ENCODE data around the gene B3GNT7.
A peak's percentile ranks its signal among the peaks of the same experiment; 100 is the strongest.
"Not testable (repeated sequence)": the region's sequence is repeated elsewhere in the genome, so short reads cannot be mapped to it uniquely, and the experiment has no call there.

The B3GNT7 gene

GRCh38 chr2:231395188-231396057 is at the start of gene B3GNT7:
B3GNT7 (plus strand) TSS chr2:231395710; CDS start chr2:231395804, 94 bp downstream.
- no peak within 1 kb of the TSS for H3K27ac ChIP-seq
- DNase-seq (ENCODE audit: low read depth, low spot score), result no peak

- DNase-seq (ENCODE audit: low read depth, low spot score), result no peak
- H3K27ac ChIP-seq, result no peak overlapping the region
These were observed 48.4 kb upstream of the B3GNT7 start for GRCh38 chr2:231347081-231347480.

- no peak for DNase-seq (ENCODE audit: low read depth, low spot score)
- H3K27ac ChIP-seq, result no peak overlapping the region
These were observed 47.9 kb upstream of the B3GNT7 start for GRCh38 chr2:231347638-231348037.

DNA sequence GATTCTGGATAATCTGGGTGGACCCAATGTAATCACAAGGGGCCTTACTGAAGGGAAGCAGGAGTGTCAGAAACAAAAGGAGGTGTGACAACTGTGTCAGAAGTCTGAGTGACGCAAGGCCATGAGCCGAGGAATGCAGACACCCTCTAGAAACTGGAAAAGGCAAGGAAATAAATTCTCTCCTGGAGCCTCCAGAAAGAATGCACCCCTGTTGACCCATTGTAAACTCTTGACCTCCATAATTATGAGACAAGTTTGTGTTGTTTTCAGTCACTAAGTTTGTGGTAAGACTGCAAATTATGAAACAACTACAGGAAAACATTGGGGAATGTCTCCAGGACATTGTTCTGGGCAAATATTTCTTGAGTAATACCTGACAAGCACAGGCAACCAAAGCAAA is 47.3 kb upstream of the B3GNT7 start:
- no peak for DNase-seq (ENCODE audit: low read depth, low spot score)
- H3K27ac ChIP-seq, result peak overlapping the region; percentile 18

GRCh38 chr2:231348704-231349373 is 46.7 kb upstream of the B3GNT7 start:
- peak overlapping the region; percentile 18 for H3K27ac ChIP-seq
- DNase-seq (ENCODE audit: low read depth, low spot score), result no peak

- H3K27ac ChIP-seq; DNase-seq (ENCODE audit: low read depth, low spot score): not testable (repeated sequence)
These were observed 46.2 kb upstream of the B3GNT7 start for GRCh38 chr2:231349374-231349735.

DNA sequence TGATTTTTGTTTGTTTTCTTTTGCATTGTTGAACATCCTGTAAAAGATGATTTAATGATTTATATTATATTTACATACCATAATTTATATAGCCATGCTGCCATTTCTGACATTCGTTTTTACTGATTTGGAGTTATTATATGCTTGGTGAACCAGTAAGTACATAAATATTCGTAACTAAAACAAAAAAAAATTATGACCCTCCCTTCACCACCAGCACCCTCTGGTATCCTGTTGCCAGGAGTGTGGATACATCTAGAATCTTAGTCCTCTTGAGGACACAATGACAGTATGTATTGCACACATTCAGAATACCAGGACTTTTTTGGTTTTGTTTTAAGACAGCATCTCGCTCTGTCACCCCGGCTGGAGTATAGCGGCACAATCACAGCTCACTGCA is 43.9 kb upstream of the B3GNT7 start:
- H3K27ac ChIP-seq, result no peak overlapping the region
- no peak for DNase-seq (ENCODE audit: low read depth, low spot score)

DNA sequence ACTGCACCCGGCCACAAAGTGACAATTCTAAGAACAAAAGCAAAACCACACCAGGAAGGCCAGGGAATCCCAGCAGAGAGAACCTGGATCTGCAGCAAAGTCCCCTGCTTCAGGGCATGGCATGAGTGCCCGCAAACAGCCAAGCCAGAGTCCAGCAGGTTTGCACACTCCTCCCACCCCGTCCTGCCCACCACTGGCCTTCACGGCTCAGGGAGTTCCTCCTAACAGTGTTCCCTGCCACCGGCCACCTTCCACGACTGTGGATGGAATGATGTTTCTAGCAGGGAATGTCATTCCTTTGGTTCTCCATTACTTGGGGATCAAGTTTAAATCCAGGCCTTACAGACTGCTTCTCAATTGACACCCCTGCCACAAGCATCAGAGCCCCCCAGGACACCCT is 42.0 kb upstream of the B3GNT7 start:
- no peak overlapping the region for H3K27ac ChIP-seq
- DNase-seq (ENCODE audit: low read depth, low spot score), result no peak

GRCh38 chr2:231355508-231356465 is 39.7 kb upstream of the B3GNT7 start:
- no peak for DNase-seq (ENCODE audit: low read depth, low spot score)
- H3K27ac ChIP-seq, result no peak overlapping the region

GRCh38 chr2:231356466-231356844 is 39.1 kb upstream of the B3GNT7 start:
- no peak overlapping the region for H3K27ac ChIP-seq
- DNase-seq (ENCODE audit: low read depth, low spot score), result no peak

DNA sequence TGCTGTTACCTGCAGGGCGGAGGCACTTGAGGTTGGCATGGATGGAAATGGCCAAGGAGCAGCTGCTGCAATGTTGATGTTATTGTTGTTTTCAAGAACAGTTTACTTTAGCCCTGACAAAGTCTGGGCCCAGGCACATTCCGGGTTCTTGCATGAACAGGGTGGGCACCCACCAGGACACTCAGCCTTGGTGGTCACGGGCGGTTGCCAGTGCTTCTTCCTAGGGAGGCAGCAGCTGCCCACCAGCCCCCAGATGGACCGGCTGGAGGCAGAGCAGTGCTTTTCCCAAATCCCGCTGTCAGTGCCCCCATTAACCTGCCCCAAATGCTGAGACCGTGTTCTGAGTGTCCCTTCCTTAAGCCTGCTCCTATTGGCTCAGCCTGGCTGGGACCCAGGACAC is 38.5 kb upstream of the B3GNT7 start:
- DNase-seq (ENCODE audit: low read depth, low spot score), result no peak
- no peak overlapping the region for H3K27ac ChIP-seq

GRCh38 chr2:231357931-231358330 is 37.6 kb upstream of the B3GNT7 start:
- no peak overlapping the region for H3K27ac ChIP-seq
- no peak for DNase-seq (ENCODE audit: low read depth, low spot score)

GRCh38 chr2:231359441-231359840 is 36.1 kb upstream of the B3GNT7 start:
- H3K27ac ChIP-seq, result no peak overlapping the region
- DNase-seq (ENCODE audit: low read depth, low spot score), result no peak

GRCh38 chr2:231359948-231360347 is 35.6 kb upstream of the B3GNT7 start:
- H3K27ac ChIP-seq, result no peak overlapping the region
- DNase-seq (ENCODE audit: low read depth, low spot score), result no peak

DNA sequence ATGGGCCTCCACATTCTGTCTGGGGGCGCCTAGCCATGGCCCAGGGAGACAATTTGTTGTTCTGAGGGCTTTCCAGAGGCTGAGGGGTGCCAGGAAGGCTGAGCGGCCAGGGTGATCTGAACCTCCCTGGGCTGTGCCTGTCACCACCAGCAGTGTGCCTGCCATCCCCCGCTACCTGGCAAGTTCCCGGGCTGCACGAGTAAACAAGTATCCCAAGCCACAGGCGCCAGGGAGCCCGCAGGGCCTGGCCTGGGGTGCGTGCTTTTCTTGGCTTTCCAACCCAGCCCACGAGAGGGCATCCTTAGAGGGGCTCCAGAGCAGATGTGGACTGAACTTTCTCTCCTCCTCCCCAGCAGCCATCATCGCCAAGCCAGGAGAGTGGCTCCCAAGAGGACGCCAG is 35.1 kb upstream of the B3GNT7 start:
- H3K27ac ChIP-seq, result no peak overlapping the region
- DNase-seq (ENCODE audit: low read depth, low spot score), result no peak

- no peak overlapping the region for H3K27ac ChIP-seq
- DNase-seq (ENCODE audit: low read depth, low spot score), result no peak
These were observed 34.6 kb upstream of the B3GNT7 start for GRCh38 chr2:231360881-231361371.

DNA sequence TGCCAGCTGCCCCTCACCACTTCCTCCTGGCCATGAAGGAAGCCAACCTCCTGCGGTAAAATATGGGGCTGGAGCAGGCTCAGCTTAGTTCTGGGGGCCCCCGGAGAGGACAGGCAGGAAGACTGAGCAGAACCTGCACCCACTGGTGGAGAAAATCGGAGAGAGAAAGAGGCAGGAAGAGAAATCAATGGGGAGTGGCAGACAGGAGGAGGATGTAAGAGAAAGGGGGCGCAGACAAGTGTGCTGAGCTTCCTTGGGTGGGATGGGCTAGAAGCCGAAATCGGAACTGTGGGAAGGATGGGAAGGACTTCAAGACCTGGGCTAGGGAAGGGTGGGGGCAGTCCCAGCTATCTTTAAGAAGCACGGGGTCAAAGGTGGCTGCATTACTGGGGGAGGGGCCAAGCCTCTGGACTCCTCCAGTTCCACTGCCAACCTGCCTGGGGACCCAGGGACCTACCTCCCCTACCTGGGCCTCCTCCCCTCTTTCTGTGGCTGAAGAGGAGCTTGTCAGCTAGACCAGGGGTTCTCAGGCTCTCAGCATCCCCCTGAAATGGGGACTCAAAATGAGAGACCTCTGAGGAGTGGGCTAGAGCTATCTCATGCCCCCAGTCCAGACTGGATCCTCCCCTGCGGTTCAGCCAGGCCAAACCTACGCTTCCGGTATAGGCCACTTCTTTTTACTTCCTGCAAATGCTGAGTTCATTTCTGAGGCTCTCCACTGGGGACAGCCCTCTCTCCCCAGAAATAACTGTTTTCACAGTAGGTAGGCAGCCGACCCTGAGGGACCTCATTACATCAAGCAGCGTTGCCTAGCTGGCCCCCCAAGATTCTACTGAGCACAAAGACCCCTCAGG is 33.6 kb upstream of the B3GNT7 start:
- no peak overlapping the region for H3K27ac ChIP-seq
- no peak for DNase-seq (ENCODE audit: low read depth, low spot score)

GRCh38 chr2:231362555-231363184 is 32.8 kb upstream of the B3GNT7 start:
- no peak overlapping the region for H3K27ac ChIP-seq
- DNase-seq (ENCODE audit: low read depth, low spot score), result no peak

DNA sequence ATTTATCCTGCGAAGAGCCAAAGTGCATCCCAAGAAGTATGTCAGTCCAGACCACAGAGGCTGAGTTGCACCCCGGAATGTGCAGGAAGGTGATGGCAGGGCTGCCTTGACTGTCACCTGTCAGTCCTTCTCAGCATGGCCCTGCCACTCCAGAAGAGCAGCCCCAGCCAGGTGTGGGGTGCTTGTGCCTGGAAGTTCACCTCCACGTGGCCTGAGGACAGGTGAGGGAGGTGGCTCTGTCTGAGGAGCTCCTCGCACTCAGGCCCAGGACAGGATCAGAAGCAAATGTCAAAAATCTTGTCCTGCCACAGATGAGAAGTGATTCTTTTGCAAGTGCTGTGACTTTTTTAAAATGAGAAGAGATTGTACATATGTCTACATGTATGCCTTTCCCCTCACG is 31.4 kb upstream of the B3GNT7 start:
- no peak overlapping the region for H3K27ac ChIP-seq
- no peak for DNase-seq (ENCODE audit: low read depth, low spot score)
